Measurements from ENCODE around the gene ZNF483. TPM values are rescaled to one million over a fixed set of nuclear protein-coding genes. Genes with fewer than 3 reads are reported as not detected.

ZNF483 gene
- total RNA-seq, 3 donors from 2014 or later: 5.9 to 24.9 (median 16.4) TPM

GRCh38 chr9:111599092-111599954 lies 74.3 kb downstream of the ZNF483 start, which contains the start of gene PTGR1:
Gene PTGR1, minus strand, starts transcription at chr9:111599647. Its CDS starts 2,225 bp downstream, at chr9:111597422.
- peak; percentile 78 to 80 for DNase-seq (ENCODE audit: low spot score in 2 of 2)
- H3K4me1 ChIP-seq: no peaks in the 10 kb centered on the region
- TF ChIP-seq POLR2AphosphoS5 (IDR thresholded peaks at IDR 0.05) (peak; percentile 44 to 55 (median 51)), CTCF (IDR thresholded peaks at IDR 0.05) (no peak), POLR2A (IDR thresholded peaks at IDR 0.05) (no peak)
- intact Hi-C loops (cut with DNase I; ENCODE audit: low total_unique reads): no loop called here
- H3K36me3 ChIP-seq: no peaks in the 10 kb centered on the region
- peak within 1 kb of the TSS; percentile 87 to 94 for H3K27ac ChIP-seq
- H3K4me3 ChIP-seq: peak within 1 kb of the TSS; percentile 72 to 90 (median 82)
- H3K27me3 ChIP-seq: no peaks in the 10 kb centered on the region
- H3K9me3 ChIP-seq: no peaks in the 10 kb centered on the region

- Histone ChIP-seq H3K4me1 (no peaks in the 10 kb centered on the region), H3K9me3 (no peaks in the 10 kb centered on the region), H3K4me3 (peak overlapping the region; percentile 72 to 90 (median 82)), H3K27me3 (no peaks in the 10 kb centered on the region), H3K36me3 (no peaks in the 10 kb centered on the region), H3K27ac (peak overlapping the region; percentile 87 to 94)
- DNase-seq (ENCODE audit: low spot score in 2 of 2): no peak
- intact Hi-C loops (cut with DNase I; ENCODE audit: low total_unique reads): no loop called here
- TF ChIP-seq POLR2A (IDR thresholded peaks at IDR 0.05) (no peak), CTCF (IDR thresholded peaks at IDR 0.05) (no peak)
These were observed 75.0 kb downstream of the ZNF483 start for GRCh38 chr9:111599955-111600343.

- H3K4me3 ChIP-seq: no peak overlapping the region
- no peaks in the 10 kb centered on the region for H3K4me1 ChIP-seq
- intact Hi-C loops (cut with DNase I; ENCODE audit: low total_unique reads): no loop called here
- H3K36me3 ChIP-seq: no peaks in the 10 kb centered on the region
- H3K9me3 ChIP-seq: no peaks in the 10 kb centered on the region
- no peak overlapping the region for H3K27ac ChIP-seq
- no peaks in the 10 kb centered on the region for H3K27me3 ChIP-seq
- DNase-seq (ENCODE audit: low spot score in 2 of 2): no peak
- TF ChIP-seq POLR2AphosphoS5 (IDR thresholded peaks at IDR 0.05): no peak
- TF ChIP-seq POLR2A (IDR thresholded peaks at IDR 0.05): no peak
- TF ChIP-seq CTCF (IDR thresholded peaks at IDR 0.05): no peak
These were observed 76.4 kb downstream of the ZNF483 start for GRCh38 chr9:111601237-111602018.

- no peaks in the 10 kb centered on the region for H3K4me1 ChIP-seq
- intact Hi-C loops (cut with DNase I; ENCODE audit: low total_unique reads): no loop called here
- H3K36me3 ChIP-seq: no peaks in the 10 kb centered on the region
- no peak overlapping the region for H3K27ac ChIP-seq
- no peaks in the 10 kb centered on the region for H3K27me3 ChIP-seq
- H3K9me3 ChIP-seq: no peaks in the 10 kb centered on the region
- H3K4me3 ChIP-seq: no peak overlapping the region
- no peak for DNase-seq (ENCODE audit: low spot score in 2 of 2)
- TF ChIP-seq POLR2A (IDR thresholded peaks at IDR 0.05) (no peak), CTCF (IDR thresholded peaks at IDR 0.05) (no peak), POLR2AphosphoS5 (IDR thresholded peaks at IDR 0.05) (no peak)
These were observed 78.1 kb downstream of the ZNF483 start for GRCh38 chr9:111603041-111603440.

Measured in breast epithelium (tissue), 4 donors.